ENCODE data around the gene LSAMP. TPM values are rescaled to one million over a fixed set of nuclear protein-coding genes. Genes with fewer than 3 reads are reported as not detected.

LSAMP gene
- total and polyA plus RNA-seq, 2 of the 8 experiments (the other 6 are each of a cell fraction or from before 2014, with no cell fraction given), result 1.8 to 5.7 TPM

- FAIRE-seq (no peak), DNase-seq (ENCODE audit: low read depth in 1 of 2, low spot score in 2 of 2) (no peak)
- H3K4me2 ChIP-seq (ENCODE audit: insufficient read depth in 1 of 2, low read depth in 2 of 2, low read length in 2 of 2), result no peak overlapping the region
- H3K79me2 ChIP-seq (ENCODE audit: control insufficient read depth in 1 of 2, insufficient read depth in 2 of 2, low read length in 2 of 2), result no peaks in the 10 kb centered on the region
- H3K27ac ChIP-seq (ENCODE audit: low read depth, low read length), result no peak overlapping the region
- H2AFZ ChIP-seq (ENCODE audit: low read length), result no peak overlapping the region
- H3K4me3 ChIP-seq (ENCODE audit: extremely low read depth in 1 of 4, insufficient read depth in 2 of 4, low read depth in 3 of 4, low read length in 4 of 4), result no peak overlapping the region
- H3K4ac ChIP-seq (replicated peaks; ENCODE audit: insufficient read length, low read depth, low read length), result no peak overlapping the region
- 95% methylated on average over 1 of the region's 1 CpG; no CpG with 5 or more reads in 1 of the 2 experiments for WGBS, 2 experiments (ENCODE audit: extremely low coverage in 1 of 2, insufficient coverage in 1 of 2, insufficient read length in 1 of 2, insufficient replicate concordance in 2 of 2, low coverage in 1 of 2, low lambda C conversion rate in 2 of 2, missing lambda C conversion rate in 1 of 2)
- H3K9me3 ChIP-seq (ENCODE audit: insufficient read depth in 2 of 2, low read depth in 1 of 2, low read length in 1 of 2), result no peaks in the 10 kb centered on the region
- H2BK120ac ChIP-seq (replicated peaks; ENCODE audit: low read depth, low read length), result no peak overlapping the region
- H3K23ac ChIP-seq (ENCODE audit: insufficient read length), result no peak overlapping the region
- no peak overlapping the region for H3K9ac ChIP-seq (replicated peaks in 1 of 4; ENCODE audit: extremely low read depth in 1 of 4, low read depth in 3 of 4, low read length in 3 of 4)
- CTCF ChIA-PET (ENCODE audit: partially characterized antibody), result interaction anchor here (0.8 to 2.4 kb wide), 6 partner anchors 9 to 323 kb away, joined by 3 to 8 read pairs (median 4); partner anchors contain the start of gene LSAMP
- H3K27me3 ChIP-seq (replicated peaks in 1 of 4; ENCODE audit: control insufficient read depth in 3 of 4, extremely low read depth in 1 of 4, insufficient read depth in 3 of 4, low read length in 3 of 4), result no peaks in the 10 kb centered on the region
- no peaks in the 10 kb centered on the region for H3K23me2 ChIP-seq (ENCODE audit: low read depth, low read length)
- H3K36me3 ChIP-seq (ENCODE audit: control insufficient read depth in 2 of 4, insufficient read depth in 4 of 4, low read length in 3 of 4), result no peaks in the 10 kb centered on the region
- H3K79me1 ChIP-seq (ENCODE audit: low read depth, low read length), result no peaks in the 10 kb centered on the region
- H2BK20ac ChIP-seq (ENCODE audit: low read length), result no peak overlapping the region
- H3K14ac ChIP-seq (ENCODE audit: insufficient read length), result no peak overlapping the region
- no peak overlapping the region for H2BK15ac ChIP-seq (ENCODE audit: low read length)
- POLR2A ChIA-PET (ENCODE audit: partially characterized antibody), result interaction anchor here (1.1 kb wide), 1 partner anchor 9 kb away, joined by 4 read pairs; no protein-coding TSS in a partner anchor
- no peak overlapping the region for H3K56ac ChIP-seq (replicated peaks; ENCODE audit: insufficient read length, low read depth, low read length)
- H4K91ac ChIP-seq (replicated peaks; ENCODE audit: insufficient read length, low read length), result no peak overlapping the region
- TF ChIP-seq CTCF (IDR thresholded peaks at IDR 0.05; ENCODE audit: control extremely low read depth in 1 of 3, insufficient read depth in 1 of 3, low read depth in 1 of 3, low read length in 3 of 3) (peak in 1 of 3 experiments; percentile 30; a peak in 2 of 4 replicates), RAD21 (IDR thresholded peaks at IDR 0.05 in 1 of 2, conservative IDR thresholded peaks at IDR 0.05 in 1 of 2; ENCODE audit: low read depth in 2 of 2, low read length in 2 of 2) (peak; percentile 32 to 55), MAFK (IDR thresholded peaks at IDR 0.05; ENCODE audit: low read depth, low read length) (no peak)
- no peaks in the 10 kb centered on the region; a peak in 1 of 7 replicates for H3K4me1 ChIP-seq (replicated peaks in 1 of 4; ENCODE audit: control insufficient read depth in 3 of 4, insufficient read depth in 4 of 4, low read length in 3 of 4)
- H2BK12ac ChIP-seq (ENCODE audit: low read depth, low read length), result no peak overlapping the region
- H4K20me1 ChIP-seq (replicated peaks in 1 of 2; ENCODE audit: control insufficient read depth in 1 of 2, insufficient read depth in 2 of 2, low read length in 2 of 2), result no peaks in the 10 kb centered on the region
- no peak overlapping the region for H2BK5ac ChIP-seq (ENCODE audit: low read depth, low read length)
- H4K8ac ChIP-seq (ENCODE audit: extremely low read depth, insufficient read depth, low read length), result no peak overlapping the region
- no peak overlapping the region for H2AK5ac ChIP-seq (ENCODE audit: low read depth, low read length)
- H4K5ac ChIP-seq (ENCODE audit: insufficient read length, low read depth, low read length), result no peak overlapping the region
- H3K18ac ChIP-seq (ENCODE audit: extremely low read depth, low read length), result no peak overlapping the region
Observed at GRCh38 chr3:116433552-116433951, 11.7 kb downstream of the LSAMP start.

Measured in H1 (cell line).